ENCODE measurements around the gene MDFI. TPM values are rescaled to one million over a fixed set of nuclear protein-coding genes. Genes with fewer than 3 reads are reported as not detected.

MDFI gene
- total RNA-seq, 1 donor from 2014 or later: 61.2 TPM

GRCh38 chr6:41643899-41644269 is 5.6 kb downstream of the MDFI start:
- H3K4me3 ChIP-seq (ENCODE audit: low read depth, low read length): no peak overlapping the region
- DNase-seq (ENCODE audit: low read depth): no peak
- TF ChIP-seq CTCF (conservative IDR thresholded peaks at IDR 0.05; ENCODE audit: low read depth, low read length): no peak

- H3K4me3 ChIP-seq (ENCODE audit: low read depth, low read length): no peak overlapping the region
- TF ChIP-seq CTCF (conservative IDR thresholded peaks at IDR 0.05; ENCODE audit: low read depth, low read length): no peak
- no peak for DNase-seq (ENCODE audit: low read depth)
Observed at GRCh38 chr6:41644297-41644879, 6.1 kb downstream of the MDFI start.

GRCh38 chr6:41645007-41645618 is 6.8 kb downstream of the MDFI start:
- TF ChIP-seq CTCF (conservative IDR thresholded peaks at IDR 0.05; ENCODE audit: low read depth, low read length): no peak
- H3K4me3 ChIP-seq (ENCODE audit: low read depth, low read length): no peak overlapping the region

GRCh38 chr6:41646026-41646795 is 7.9 kb downstream of the MDFI start:
- no peak for DNase-seq (ENCODE audit: low read depth)
- no peak overlapping the region for H3K4me3 ChIP-seq (ENCODE audit: low read depth, low read length)
- TF ChIP-seq CTCF (conservative IDR thresholded peaks at IDR 0.05; ENCODE audit: low read depth, low read length): no peak

More at GRCh38 chr6:41645007-41645618, 6.8 kb downstream of the MDFI start:
- no peak for DNase-seq (ENCODE audit: low read depth)

DNA sequence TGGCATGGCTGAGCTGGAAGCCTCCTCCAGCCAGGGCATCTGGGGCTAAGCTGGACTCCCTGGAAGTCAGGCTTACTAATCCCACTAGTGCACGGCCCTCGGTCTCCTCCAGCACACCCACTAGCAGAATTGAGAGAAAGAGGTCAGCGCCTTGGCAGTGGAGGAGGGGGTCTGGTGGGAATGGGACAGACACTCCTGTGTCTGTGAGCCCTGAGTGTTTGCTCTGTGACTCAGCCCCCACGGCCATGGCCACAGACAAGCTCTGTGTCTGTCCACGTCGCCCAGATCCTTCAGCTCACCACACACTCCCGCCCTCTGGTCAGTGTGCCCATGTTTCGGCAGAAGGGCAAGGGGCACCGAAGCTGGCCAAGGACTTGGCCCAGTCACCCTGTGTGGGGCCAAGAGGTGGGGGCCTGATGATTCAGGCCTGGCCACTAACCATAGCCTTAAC is 8.8 kb downstream of the MDFI start:
- TF ChIP-seq CTCF (conservative IDR thresholded peaks at IDR 0.05; ENCODE audit: low read depth, low read length): no peak
- no peak overlapping the region for H3K4me3 ChIP-seq (ENCODE audit: low read depth, low read length)
- DNase-seq (ENCODE audit: low read depth): no peak

DNA sequence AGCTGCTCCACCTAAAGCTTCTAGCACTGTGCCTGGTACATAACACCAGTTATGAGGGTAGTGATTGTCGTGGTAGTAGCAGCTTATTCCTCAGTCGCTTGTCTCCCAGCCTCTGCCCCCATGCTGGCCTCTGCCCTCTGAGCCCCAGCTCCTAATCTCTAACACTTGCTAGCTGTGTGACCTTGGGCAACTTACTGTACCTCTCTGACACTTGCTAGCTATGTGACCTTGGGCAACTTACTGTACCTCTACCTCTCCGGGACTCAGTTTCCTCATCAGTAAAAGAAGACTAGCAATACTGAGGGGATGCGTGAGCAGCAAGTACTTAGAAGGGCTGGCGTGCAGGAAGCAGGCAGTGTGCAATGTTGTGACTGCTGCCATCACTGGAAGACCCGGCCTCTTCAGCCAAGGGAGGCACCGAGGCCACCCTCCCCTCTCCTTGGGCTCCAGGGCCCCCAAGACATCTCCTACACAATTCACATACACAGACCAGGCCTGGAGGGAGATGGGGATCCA is 9.9 kb downstream of the MDFI start:
- TF ChIP-seq CTCF (conservative IDR thresholded peaks at IDR 0.05; ENCODE audit: low read depth, low read length): no peak
- DNase-seq (ENCODE audit: low read depth): no peak
- no peak overlapping the region for H3K4me3 ChIP-seq (ENCODE audit: low read depth, low read length)
